ENCODE data around the gene SVIL.

DNA sequence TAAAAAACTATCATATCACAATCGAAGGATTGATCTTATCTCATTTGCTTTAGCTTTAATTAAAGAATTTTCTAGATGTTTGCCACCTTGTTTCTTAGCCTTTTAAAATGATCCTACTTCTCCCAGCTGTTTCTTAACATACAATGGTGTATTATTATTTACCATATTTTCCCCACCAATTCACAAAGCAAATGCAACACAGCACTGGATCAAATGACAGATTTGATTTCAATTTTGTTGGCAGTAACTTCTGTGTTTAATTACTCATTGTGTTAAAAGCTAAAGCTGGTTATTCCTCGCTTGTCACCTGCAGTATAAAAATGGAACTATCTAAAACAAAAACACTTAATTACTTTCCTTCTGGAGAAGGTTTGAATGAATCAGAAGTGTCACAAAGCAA is 19.6 kb downstream of the SVIL start:
- TF ChIP-seq POLR2A (IDR thresholded peaks at IDR 0.05; ENCODE audit: low read length) (no peak), GATA1 (IDR thresholded peaks at IDR 0.05; ENCODE audit: low read depth, low read length) (no peak)

Data from erythroblast (primary cell).